Measurements from ENCODE around the gene CASKIN1.

GRCh38 chr16:2200313-2200712, 3.9 kb upstream of the CASKIN1 start:
- TF ChIP-seq EZH2 (IDR thresholded peaks at IDR 0.05) (no peak), POLR2AphosphoS5 (IDR thresholded peaks at IDR 0.05; ENCODE audit: borderline replicate concordance, low read depth, low read length) (no peak)
